OCI-M2 (cell line): ENCODE measurements around the gene AMDHD2.

Experiments used
- DNase-seq: peaks from one replicate; lab custom pipeline; 2025; ENCODE audit not compliant: unreplicated experiment; lab: John Stamatoyannopoulos, UW

AMDHD2 gene

DNA sequence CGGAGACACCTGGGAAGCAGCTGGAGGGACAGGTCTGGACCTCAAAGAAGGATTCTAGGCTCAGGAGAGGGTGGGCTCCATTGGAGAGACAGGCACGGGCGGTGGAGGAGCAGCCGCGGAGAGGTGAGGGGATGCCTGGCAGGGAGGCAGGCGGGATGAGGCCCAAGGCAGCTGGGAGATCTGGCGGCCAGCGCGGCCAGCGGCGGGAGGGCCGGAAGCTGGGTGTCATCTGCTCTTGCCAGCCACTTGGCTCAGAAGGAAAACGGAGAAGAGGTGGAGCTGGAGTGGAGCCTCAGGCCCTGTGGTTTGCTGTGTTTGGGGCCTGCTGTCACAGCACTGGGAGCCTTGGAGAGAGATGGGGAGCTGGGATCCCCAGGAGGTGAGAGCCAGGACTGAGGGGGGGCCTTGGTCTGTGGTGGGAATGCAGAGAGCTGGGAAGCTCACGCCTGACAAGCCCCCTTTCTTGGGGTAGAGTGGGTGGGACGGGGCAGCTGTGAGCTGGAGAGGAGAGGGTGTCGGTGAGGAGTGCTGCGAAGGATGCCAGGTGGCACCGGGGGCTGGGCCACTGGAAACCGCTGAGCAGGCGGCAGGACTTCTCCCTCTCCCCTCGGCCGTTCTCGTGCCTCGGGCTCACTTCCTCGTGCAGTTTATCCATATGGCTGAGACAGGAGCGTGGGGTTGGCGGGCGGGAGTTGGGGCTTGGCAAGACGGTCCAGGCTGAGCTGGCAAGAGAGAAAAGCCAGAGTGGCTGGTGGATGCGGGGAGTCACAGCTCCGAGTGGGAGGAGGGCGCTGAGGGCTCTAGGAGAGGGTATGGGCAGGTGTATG lies 37.2 kb upstream of the AMDHD2 start:
- no peak for DNase-seq

DNA sequence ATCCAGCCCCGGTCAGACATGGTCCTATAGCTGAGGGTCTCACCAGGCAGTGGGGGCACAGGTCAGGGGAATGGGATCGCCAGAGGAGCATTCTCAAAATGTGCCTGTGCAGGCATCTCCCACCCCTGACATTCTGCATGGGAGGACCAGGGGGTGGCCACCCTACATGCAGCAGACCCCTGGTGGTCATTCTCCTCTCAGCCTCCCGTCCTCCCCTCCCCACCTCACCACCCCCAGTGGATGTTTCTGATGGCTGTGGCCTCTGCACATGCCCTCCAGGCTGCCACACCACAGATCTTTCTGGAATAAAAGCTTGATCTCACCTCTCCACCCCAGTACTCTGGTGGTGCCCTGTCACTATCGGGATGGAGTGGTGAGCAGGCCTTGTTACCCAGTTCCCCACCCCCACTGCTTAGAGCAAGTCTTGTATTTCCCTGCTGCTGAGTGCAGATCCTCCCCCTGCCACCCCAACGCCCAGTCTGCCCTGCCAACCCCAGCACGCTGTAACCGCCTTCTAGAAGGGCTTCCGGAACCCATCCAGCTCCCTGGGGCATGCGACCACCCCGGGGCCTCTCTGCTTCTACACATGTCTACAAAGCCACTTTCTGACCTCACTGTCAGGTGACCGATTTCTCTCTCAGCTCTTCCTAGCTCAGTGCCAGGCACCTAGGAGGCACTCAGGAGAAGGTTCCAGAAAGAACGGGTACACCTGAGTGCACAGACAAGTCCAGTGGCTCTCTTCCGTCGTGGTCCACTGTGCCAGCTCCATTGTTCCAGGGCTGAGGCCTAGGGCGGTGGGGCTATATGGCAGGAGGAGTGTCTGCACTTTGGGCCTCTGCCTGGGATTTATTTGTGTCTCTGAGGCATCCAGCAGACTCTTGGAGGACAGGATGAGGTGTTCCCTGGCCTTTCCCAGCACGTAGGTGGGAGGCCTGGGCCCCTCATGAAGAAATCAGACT lies 36.0 kb upstream of the AMDHD2 start:
- DNase-seq: no peak

DNA sequence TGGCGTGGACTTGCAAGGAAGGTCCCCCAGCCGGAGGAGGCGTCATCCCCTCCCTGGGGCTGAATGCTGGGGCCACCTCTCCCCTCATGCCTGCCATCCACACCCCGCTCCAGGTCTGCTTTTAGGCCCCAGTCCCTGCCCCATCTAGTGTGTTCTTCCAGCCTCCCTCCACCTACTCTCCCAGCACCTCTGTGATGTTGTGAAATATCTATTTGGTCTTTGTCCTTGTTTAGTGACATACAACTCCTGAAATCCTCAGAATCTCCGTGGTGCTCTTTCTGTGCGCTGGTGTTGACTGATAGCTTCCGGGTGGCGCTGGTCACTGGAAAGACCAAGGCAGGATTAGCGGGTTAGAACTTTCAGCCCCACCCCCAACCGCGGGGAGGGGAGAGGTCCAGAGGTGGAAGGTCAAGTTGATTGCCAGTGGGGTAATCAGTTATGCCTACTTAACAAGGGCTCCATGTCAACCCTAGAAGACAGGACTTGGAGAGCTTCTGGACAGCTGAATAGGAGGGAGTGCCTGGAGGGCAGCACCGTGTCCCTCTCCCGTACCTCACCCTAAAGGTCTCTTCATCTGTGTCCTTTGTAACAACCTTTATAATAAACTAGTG lies 35.2 kb upstream of the AMDHD2 start:
- no peak for DNase-seq

DNA sequence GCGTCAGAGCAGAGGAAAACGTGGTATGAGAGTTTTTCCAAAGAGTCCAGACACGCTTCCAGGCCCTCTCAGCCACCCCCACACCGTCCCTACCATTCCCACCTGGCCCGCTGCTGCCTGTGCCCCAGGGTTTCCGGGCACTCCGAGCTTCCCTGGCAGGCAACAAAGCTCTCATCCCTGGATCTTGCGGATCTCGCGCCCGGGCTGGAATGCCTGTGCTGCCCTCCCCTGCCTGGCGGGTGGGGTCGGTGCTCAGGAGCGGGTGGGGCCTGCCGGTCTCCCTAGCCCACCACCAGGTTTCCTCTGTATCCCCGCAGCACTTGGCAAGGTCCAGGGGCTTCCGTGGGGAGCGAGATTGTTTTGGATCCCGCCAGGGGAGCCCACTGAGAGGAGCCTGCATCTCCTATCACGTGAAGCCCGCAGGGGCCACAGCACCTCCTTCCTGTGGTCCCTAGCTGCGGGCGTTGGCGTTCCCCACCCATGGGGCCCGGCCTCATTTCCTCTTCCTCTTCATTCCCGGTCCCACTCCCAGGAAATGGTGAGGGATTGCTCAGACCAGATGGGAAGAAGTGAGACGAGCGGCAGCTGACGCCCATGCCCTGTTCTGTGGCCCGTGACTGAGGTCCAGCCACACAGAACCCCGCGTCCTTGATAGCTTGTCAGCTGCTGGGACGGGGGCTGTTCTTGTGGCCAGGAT lies 34.2 kb upstream of the AMDHD2 start:
- no peak for DNase-seq

DNA sequence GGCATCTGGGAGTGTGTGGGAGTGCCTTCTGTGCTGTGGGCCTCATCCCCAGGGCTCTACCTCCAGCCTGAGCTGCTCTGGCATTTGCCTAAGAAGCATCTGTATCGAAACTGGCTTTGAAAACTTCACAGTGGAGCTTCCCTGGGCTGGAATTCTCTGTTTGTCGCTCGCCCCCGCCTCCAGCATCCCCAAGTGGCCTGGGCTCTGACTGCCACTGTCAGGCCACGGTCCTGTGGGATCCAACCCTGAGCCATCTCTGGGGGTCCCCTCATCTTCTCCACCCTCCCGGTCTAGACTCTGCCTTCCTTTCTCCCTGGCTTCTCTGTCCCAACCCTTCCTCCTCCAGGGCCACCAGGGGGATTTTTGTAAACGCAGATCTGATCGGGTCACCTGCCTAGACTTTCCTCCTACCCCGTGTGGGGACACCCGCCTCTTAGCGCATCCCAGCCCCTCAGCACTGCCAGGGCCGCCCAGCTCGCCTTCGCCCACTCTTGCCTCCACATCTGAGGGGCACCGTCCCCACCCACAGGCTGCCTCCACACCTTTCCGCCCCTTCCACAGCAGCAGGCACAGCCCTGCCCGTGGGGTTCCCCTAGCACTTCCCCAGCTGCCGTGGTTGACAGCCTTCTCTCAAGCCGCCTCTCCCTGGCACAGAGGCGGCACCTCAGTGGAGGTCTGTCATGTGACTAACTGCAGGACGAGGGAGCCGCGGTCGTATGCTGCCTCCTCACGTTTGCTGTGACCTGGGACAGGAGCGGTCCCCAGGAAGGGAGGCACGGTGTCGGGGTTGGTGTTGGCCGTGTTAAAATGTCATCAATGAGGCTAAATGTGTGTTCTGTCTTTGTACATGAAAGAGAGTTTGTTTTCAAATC lies 33.3 kb upstream of the AMDHD2 start:
- DNase-seq: no peak

DNA sequence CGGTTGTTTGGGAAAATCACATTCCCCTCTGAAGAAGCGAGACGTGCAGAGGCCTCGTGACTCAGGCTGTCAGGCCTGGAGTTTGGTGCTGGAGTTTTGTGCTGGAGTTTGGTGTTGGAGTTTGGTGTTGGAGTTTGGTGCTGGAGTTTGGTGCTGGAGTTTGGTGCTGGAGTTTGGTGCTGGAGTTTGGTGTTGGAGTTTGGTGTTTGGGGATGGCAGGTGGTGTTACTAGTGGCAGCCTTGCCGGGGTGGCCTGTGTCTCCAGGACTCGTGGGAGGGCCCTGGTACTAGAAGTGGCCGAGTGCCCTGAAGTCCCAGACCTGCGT lies 32.7 kb upstream of the AMDHD2 start:
- no peak for DNase-seq

DNA sequence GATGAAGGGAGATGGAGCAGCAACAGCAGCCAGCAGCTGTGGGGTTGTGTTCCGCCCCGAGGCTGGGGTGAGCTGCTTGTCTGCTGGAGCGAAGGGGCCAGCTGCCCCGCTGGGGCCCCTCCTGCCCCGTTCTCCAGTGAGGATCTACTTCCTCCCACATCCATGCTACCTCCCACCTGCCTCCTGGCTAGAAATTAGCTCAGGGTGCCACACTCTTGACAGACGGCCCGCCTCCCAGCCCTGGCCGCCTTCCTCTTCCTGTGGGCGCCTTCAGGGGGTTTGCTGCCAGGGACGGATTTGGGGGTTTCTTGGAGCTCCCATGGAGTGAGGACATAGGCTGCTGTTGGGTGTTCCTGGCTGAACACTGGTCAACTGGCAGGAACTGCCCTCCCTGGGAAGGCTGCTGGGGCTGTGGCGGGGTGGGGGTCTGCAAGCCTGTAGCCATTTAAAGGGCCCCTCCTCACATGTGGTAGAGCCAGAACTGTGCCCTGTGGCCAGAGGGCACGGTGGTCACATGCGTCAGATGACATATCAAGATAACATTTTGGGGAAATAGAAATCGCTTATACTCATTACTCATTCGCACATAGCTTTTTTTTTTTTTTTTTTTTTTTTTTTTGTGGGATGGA lies 32.2 kb upstream of the AMDHD2 start:
- DNase-seq: no peak

DNA sequence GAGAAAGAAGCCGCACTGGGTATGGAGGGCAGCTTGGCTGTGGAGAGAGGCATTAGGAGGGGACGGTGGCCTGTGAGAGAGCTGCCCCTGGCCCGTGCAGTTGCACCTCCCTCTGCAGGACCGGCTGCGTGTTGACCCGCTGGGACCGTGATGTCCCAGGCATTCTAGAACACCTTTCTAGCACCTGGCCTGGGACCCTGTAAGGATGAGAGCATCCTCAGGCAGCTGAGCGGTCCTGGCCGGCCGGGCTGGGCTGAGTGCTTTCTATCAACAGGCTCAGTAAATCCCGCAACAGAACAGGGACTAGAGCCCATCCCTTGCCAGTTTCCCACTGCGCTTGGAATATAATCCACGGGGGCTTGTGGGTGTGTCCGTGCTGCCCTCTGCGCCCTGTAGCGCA lies 30.6 kb upstream of the AMDHD2 start:
- DNase-seq: no peak

DNA sequence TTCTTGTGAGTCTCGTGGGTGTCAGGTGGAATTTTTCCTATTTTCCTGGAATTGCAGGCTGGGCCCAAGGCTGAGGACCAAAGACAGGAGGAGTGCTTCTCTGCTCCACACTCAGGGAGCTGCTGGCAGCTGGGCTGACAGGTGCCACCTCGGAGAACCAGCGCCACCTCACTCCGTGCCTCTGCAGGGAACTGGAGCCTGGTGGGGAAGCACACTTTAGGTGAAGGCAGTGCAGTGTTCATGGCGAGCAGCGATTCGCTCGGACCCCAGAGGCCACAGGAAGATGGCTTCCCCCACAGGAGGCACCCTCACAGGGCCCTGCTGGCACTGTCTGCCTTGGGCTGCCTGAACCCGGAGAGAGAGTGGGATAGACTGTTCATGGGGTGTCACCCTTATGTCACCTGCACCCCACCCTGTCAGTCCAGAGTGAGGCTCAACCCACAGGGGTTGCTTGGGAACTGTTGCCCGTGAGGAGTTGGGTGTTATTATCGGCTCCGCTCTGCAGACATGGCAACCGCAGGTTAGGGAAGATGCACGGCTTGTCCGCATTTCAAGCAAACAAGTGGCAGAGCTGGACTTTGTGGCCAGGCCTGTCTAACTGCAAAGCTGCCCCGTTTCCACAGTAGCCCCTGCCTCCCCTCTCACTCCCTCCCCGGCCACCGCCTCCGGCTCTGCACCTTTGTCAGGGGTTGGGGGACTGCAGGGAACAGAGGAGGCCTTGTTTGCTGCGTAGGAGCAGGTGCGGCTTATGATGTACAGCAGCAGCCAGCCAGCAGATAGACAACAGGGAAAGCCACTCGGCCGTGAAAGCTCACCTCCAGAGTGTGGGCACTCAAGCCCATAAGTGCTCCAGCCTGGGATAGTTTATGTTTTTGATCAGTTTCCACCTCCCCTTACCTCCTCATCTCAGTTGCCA lies 29.7 kb upstream of the AMDHD2 start:
- no peak for DNase-seq

DNA sequence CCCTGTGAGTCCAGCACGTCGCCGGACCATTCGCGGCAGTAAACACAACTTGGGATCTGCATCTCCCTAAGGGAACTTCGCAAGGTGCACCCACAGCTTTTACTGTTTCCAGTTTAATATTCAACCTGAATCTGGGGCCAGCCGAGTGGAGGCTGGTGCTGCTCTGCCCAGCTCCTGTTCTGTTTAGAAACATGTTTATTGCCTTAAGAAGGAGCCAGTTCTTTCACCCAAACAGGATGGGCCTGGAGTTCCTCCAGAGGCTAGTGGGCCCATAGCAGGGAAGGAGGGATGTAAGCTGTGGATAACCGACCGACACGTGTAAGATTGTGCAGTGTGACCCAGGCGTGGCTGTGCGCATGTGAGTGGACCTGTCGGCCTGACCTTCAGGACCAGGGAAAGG lies 27.9 kb upstream of the AMDHD2 start:
- DNase-seq: no peak

DNA sequence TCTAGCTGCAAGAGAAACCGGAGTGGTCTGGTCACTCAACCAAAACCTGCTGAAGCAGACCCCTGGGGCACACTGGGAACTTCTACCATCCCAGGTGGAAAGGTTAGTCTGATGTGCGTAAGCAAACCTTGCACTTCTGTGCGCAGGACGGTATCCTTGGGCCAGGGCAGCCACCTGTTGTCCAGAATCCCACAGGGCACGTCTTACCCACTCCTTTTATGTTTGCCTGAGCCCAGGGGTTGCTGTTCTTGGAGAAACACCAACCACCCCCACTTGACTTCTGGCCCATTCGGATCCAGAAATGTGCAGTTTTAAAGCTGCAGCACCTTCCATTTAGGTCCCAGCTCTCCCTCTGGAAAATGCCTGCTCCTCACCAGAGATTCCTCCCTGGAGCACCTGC lies 26.6 kb upstream of the AMDHD2 start:
- no peak for DNase-seq

DNA sequence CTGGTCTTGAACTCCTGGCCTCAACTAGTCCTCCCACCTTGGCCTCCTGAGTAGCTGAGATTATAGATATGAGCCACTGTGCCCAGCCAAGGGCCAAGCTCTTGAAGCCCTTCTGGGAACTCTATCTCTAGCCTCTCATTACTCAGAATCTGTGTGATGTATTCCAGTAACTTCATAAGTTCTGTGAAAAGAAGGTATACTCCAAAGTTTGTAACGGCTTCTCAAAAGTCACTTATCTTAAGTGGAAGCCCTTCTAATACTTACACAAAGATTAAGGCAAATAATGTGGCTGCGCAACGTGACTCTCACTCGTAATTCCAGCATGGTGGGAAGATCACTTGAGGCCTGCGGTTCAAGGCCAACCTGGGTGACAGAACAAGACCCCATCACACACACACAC lies 25.6 kb upstream of the AMDHD2 start:
- DNase-seq: no peak

DNA sequence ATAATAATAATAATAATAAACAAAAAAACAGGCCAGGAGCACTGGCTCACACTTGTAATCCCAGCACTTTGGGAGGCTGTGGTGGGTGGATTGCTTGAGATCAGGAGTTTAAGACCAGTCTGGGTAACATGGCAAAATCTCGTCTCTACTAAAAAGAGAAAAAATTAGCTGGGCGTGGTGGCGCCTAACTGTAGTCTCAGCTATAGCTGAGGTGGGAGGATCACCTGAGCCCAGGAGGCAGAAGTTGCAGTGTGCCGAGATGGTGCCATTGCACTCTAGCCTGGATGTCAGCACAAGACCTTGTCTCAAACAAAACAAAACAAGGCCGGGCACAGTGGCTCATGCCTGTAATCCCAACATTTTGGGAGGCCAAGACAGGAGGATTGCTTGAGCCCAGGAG lies 25.1 kb upstream of the AMDHD2 start:
- DNase-seq: no peak

DNA sequence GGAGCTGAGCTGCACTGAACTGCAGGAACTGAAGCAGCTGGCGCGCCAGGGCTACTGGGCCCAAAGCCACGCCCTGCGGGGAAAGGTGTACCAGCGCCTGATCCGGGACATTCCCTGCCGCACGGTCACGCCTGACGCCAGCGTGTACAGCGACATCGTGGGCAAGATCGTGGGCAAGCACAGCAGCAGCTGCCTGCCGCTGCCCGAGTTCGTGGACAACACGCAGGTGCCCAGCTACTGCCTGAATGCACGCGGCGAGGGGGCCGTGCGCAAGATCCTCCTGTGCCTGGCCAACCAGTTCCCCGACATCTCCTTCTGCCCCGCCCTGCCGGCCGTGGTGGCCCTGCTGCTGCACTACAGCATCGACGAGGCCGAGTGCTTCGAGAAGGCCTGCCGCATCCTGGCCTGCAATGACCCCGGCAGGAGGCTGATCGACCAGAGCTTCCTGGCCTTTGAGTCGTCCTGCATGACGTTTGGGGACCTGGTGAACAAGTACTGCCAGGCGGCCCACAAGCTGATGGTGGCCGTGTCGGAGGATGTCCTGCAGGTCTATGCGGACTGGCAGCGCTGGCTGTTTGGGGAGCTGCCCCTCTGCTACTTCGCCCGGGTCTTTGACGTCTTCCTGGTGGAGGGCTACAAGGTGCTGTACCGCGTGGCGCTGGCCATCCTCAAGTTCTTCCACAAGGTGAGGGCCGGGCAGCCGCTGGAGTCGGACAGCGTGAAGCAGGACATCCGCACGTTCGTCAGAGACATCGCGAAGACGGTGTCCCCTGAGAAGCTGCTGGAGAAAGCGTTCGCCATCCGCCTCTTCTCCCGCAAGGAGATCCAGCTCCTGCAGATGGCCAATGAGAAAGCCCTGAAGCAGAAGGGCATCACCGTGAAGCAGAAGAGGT lies 23.7 kb upstream of the AMDHD2 start:
- DNase-seq: no peak

DNA sequence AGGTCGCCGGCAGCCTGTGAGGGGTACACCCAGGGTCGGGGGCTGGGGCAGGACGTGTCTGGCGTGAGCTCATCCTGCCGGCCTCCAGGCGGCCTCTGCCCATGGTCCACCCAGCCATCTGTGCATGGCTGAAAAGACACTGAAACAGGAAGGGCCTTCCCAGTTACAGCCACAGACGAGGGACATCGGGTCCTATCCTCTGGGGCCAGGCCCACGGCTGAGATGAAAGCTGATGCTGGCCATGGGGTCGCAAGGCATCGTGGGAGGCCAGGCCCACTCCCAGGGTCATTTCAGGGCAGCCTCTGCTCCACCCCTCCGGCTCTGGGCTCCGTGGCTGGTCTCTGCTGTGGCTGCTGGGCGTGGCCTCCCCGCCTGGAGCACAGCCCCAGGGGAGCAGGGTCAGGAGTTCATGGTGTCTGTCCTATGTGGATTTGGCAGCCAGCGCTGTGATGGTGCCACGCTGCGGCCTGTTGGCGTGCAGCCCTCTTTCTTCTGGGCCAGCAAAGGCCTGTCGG lies 23.0 kb upstream of the AMDHD2 start:
- DNase-seq: no peak

DNA sequence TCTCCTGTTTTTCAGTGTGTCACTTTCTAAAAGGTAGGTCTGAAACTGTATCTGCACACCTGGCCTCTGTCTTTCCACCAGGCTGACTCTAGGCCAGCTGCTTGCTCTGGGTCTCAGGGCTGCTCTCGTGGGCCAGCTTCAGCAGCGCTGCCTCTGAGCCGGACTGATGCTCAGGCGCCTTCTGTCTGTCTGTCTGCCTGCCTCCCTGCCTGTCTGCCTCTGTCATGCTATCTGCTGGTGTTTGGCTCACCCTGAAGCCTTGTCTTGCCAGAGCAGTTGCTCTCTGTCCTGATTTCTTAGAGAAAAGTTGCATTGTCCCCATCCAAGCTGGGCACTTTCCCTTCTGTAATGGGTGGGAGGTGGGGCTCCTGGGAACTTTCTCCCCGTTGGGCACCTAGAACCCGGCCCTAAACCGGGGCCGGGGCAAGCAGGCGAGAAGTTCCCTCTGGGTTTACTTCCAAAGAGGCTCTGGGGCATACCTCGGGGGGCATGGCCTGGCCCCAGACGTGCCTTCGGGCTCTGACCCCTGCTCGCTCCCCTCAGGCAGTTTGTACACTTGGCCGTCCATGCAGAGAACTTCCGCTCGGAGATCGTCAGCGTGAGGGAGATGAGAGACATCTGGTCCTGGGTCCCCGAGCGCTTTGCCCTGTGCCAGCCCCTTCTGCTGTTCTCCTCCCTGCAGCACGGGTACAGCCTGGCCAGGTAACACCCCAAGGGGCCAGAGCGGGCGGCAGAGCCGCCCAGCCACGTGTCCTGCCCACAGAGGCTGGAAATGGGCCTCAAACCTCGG lies 22.3 kb upstream of the AMDHD2 start:
- DNase-seq: no peak
